ENCODE results near the gene LCMT2.

LCMT2 gene

DNA sequence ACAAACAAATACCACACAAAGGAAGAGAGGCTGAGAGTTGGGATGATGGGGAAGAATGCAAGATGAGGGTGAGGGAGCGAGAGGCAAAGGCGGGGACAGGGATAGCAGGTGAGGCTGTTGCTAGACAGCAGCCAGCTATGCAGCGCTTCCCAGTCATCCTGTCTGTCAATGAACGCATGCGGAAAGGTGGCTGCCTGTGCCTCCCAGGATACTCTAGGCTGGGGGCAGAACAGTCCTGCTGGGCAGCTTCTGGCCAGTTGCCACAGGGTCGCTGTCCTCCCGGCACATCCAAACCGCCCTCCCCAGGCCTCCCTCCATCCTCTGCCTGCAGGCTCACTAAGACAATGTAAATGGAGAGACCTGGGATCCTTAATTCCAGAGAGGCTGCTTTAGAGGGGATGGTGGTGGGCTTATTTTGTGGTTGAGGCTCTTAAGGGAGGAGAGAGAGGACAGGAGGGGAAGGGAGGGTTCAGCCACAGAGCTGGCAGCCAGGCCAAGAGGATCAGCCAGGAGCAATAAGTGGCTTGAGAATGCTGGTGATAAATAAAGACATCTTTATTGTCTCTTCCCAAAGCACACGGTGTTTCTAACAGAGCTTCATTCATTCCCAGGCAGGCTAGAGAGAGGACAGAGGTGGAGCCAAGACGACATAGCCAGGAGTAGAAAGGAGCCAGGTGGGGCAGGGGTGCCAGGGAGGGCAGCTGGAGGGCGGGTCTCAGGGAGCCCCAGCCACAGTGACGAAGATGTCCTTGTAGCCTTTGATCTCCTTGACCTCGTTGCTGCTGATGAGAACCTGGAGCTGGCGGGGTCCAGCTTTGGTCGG, 54.4 kb downstream of the LCMT2 start:
- no peak for DNase-seq

GRCh38 chr15:43274136-43274535, 56.2 kb downstream of the LCMT2 start:
- no peak for DNase-seq
